Activated T-helper 1 cell treated with anti-CD3 and anti-CD28 coated beads, Interleukin-12 subunit alpha, Interleukin-12 subunit beta, Interleukin-2, Interleukin-4 antibody, amounts not matched to agents 30 ng/mL and 10 ng/mL and 1 ng/mL, durations not matched to agents 14 hours and 24 hours and 36 hours (primary cell): Measurements from ENCODE around the gene PPTC7. TPM values are rescaled to one million over a fixed set of nuclear protein-coding genes. Genes with fewer than 3 reads are reported as not detected.
"Not testable (repeated sequence)": the region's sequence is repeated elsewhere in the genome, so short reads cannot be mapped to it uniquely, and the experiment has no call there.

Experiments used
- DNase-seq: peaks from one replicate; pipeline ENCODE4 v3.0.0; 2021; ENCODE audit warnings: low spot score
- H3K27ac Mint-ChIP-seq: one replicate; pipeline ENCODE4 v1.8.0; 2021; ENCODE audit warnings: mild to moderate bottlenecking, mixed read lengths
- H3K27me3 Mint-ChIP-seq: one replicate; pipeline ENCODE4 v1.8.0; 2022; ENCODE audit warnings: mild to moderate bottlenecking, moderate library complexity, mixed read lengths; ENCODE audit not compliant: insufficient read depth
- H3K36me3 Mint-ChIP-seq: one replicate; pipeline ENCODE4 v1.8.0; 2021; ENCODE audit warnings: low read depth, mixed read lengths
- H3K4me1 Mint-ChIP-seq: one replicate; pipeline ENCODE4 v1.8.0; 2021; ENCODE audit warnings: low read depth, mixed read lengths
- H3K4me3 Mint-ChIP-seq: one replicate; pipeline ENCODE4 v1.8.0; 2021; ENCODE audit warnings: mild to moderate bottlenecking, moderate library complexity, mixed read lengths
- H3K9me3 Mint-ChIP-seq: one replicate; pipeline ENCODE4 v1.8.0; 2021; ENCODE audit warnings: mixed read lengths
- intact Hi-C: fragments of 100-400 bp; cut with micrococcal nuclease; formaldehyde crosslinking; loops from one replicate; pipeline ENCODE4 v1.15.1; 2024
- total RNA-seq: library from RNA; stranded (reverse); gene quantifications from 2 replicates; pipeline ENCODE4 v1.2.3, GENCODE V29; 2022

Gene PPTC7
- total RNA-seq, 1 donor from 2014 or later: 57.9 TPM

DNA sequence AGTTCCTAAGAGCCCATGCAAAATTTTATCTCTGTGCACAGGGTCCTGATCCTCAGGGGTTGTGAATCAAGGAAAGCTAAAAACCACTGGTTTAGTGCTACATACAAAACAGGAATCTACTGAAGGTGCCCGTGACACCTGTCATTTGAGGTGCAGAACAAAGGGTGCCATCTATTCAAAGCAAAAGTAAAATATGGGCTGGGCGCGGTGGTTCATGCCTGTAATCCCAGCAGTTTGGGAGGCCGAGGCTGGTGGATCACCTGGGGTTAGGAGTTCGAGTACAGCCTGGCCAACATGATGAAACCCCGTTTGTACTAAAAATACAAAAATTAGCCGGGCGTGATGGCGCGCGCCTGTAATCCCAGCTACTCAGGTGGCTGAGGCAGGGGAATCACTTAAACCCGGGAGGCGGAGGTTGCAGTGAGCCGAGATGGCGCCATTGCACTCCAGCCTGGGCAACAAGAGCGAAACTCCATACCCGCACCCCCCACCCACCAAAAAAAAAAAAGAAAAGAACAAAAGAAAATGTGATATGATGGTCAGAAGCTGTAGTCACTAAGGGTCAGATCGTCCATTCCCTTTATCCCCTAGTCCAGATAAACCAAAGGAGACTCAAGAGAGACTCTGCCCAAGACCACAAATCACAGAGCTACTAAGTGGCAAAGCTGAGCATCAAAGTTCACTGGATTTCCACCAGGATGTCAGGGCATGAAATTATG lies 3.4 kb downstream of the PPTC7 start:
- Mint-ChIP-seq H3K4me1 (peaks cover 80% of the 10 kb centered on the region), H3K36me3 (peaks cover 23% of the 10 kb centered on the region), H3K9me3 (no peaks in the 10 kb centered on the region), H3K4me3 (peak overlapping the region; percentile 95), H3K27me3 (peaks cover 3% of the 10 kb centered on the region), H3K27ac (peak overlapping the region; percentile 98)
- no peak for DNase-seq
- intact Hi-C loops: loop anchor here (2.0 to 10.0 kb wide), 6 partner anchors 297 to 1102 kb away; partner anchors contain the start of genes ATP2A2, IFT81, KCTD10 and SH2B3

DNA sequence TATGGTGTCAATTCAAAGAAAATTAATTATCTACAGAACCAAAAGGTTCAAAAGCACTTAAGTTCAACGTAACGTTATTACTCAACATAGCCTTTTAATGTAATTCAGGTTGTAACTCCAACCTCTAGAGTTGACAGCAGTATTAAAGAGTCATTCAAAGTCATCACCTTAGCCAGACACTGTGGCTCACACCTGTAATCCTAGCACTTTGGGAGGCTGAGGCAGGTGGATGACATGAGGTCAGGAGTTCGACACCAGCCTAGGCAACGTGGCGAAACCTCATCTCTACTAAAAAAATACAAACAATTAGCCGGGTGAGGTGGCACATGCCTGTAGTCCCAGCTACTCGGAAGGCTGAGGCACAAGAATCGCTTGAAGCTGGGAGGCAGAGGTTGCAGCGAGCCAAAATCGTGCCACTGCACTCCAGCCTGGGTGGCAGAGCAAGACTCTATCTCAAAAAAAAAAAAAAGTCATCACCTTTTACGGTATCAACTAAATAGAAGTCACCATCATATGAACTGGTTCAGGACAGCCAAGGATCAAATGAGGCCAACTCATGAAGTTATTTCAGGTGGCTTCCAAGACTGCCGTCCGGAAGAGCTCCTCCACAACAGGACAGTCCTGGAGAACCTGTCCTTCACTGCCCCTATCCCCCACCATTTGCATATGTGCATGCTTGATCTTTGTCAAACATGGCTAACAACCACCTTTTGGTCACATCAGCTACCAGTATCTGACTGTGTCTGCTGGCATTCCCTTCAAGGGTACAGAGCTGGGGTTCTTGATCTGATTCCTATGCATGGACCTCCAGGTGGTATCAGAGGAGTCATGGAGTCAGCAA lies 4.2 kb downstream of the PPTC7 start:
- peaks cover 77% of the 10 kb centered on the region for H3K4me1 Mint-ChIP-seq
- H3K9me3 Mint-ChIP-seq: no peaks in the 10 kb centered on the region

DNA sequence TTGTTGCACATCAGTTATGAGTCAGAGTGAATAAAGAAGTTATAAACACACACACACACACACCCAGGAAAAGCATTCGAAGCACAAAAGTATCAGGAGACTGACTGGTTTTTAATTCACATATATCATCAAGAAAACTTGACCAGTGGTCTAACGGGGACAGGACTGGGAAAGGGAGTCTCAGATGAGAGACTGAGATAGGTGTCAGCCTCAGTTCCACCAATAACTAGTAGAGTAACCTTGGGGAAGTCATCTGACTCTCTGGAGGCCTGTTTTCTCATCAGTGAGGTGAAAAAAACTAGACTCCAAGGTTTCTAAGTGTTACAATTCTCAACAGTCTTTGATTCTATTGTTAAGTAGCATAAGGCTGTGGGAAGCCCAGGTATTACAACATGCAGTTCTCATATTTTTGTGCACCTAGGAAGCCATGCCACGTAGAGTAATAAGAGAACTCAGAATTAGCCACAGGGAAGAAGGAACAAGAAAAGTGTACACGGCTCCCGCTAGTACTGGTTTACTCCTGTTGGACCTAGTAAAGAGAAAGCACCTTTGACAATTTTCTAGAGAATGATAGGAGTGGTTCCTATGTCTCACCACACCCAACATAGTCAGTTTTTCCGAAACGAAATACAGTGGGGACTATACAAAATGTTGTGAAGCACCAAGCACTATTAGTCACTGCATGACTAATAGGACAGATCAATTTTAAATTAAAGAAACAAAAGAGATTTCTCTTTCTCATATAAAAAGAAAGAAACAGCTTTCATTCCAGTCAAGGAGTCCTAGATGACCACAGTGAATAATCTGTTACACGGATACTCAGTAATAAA lies 5.0 kb downstream of the PPTC7 start:
- peak overlapping the region; percentile 95 for H3K4me3 Mint-ChIP-seq
- peak overlapping the region; percentile 98 for H3K27ac Mint-ChIP-seq
- intact Hi-C loops: loop anchor here (1.0 to 5.0 kb wide), 13 partner anchors 9 to 969 kb away; partner anchors contain the start of genes FAM216A, GPN3, RAD9B and VPS29
- peaks cover 70% of the 10 kb centered on the region for H3K4me1 Mint-ChIP-seq
- no peaks in the 10 kb centered on the region for H3K9me3 Mint-ChIP-seq
- no peaks in the 10 kb centered on the region for H3K27me3 Mint-ChIP-seq
- DNase-seq: peak; percentile 51
- peaks cover 23% of the 10 kb centered on the region for H3K36me3 Mint-ChIP-seq

More for the DNA sequence above, 4.2 kb downstream of the PPTC7 start:
- Mint-ChIP-seq H3K27me3 (peaks cover 3% of the 10 kb centered on the region), H3K27ac (peak overlapping the region; percentile 98), H3K4me3 (peak overlapping the region; percentile 95), H3K36me3 (peaks cover 23% of the 10 kb centered on the region)
- intact Hi-C loops: loop anchor here (1.0 to 5.0 kb wide), 12 partner anchors 12 to 968 kb away; partner anchors contain the start of genes FAM216A, GPN3, RAD9B and VPS29
- no peak for DNase-seq

DNA sequence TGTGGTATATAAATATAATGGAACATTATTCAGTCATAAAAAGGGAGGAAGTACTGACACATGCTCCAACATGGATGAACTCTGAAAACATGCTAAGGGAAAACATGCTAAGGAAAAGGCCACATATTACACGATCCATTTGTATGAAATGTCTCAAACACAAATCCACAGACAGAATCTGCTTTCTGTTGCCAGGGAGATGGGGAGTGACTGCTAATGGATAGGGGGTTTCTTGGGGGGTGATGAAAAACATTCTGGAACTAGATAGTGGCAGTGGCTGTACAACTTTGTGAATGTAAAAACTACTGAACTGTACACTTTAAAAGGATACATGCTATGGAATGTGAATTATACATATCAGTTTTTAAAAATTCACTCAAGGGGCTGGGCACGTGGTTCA lies 6.6 kb downstream of the PPTC7 start:
- intact Hi-C loops: loop anchor here (5.0 kb wide), 1 partner anchor 589 kb away; no protein-coding TSS in a partner anchor
- Mint-ChIP-seq H3K4me3 (peak overlapping the region; percentile 64), H3K4me1 (peaks cover 66% of the 10 kb centered on the region)

DNA sequence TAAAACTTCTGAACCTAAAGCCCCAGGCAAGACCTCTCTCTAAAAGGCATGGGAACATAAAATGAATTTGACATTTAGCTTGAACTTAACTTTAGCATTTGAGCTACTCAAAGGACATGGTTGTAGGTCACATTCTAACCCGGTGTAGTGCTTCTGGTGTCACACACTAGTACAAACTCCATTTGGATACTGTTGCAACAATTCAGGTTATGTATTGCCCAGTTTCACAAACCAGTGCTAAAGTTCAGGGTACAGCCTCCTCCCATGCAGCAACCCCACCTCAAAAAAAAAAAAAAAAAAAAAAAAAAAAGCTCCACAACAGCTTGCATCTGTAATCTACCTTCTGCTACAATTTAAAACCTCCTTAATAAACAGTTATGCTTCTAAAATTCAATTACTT lies 7.8 kb downstream of the PPTC7 start:
- peak overlapping the region; percentile 28 for H3K4me3 Mint-ChIP-seq
- H3K9me3 Mint-ChIP-seq: peaks cover 14% of the 10 kb centered on the region
- no peaks in the 10 kb centered on the region for H3K27me3 Mint-ChIP-seq
- peaks cover 23% of the 10 kb centered on the region for H3K36me3 Mint-ChIP-seq
- no peak overlapping the region for H3K27ac Mint-ChIP-seq
- DNase-seq: no peak
- intact Hi-C loops: loop anchor here (5.0 kb wide), 1 partner anchor 588 kb away; no protein-coding TSS in a partner anchor
- peaks cover 57% of the 10 kb centered on the region for H3K4me1 Mint-ChIP-seq

More for the DNA sequence above, 6.6 kb downstream of the PPTC7 start:
- Mint-ChIP-seq H3K27ac (peak overlapping the region; percentile 98), H3K9me3 (peaks cover 11% of the 10 kb centered on the region), H3K36me3 (peaks cover 26% of the 10 kb centered on the region), H3K27me3 (no peaks in the 10 kb centered on the region)
- DNase-seq: no peak

DNA sequence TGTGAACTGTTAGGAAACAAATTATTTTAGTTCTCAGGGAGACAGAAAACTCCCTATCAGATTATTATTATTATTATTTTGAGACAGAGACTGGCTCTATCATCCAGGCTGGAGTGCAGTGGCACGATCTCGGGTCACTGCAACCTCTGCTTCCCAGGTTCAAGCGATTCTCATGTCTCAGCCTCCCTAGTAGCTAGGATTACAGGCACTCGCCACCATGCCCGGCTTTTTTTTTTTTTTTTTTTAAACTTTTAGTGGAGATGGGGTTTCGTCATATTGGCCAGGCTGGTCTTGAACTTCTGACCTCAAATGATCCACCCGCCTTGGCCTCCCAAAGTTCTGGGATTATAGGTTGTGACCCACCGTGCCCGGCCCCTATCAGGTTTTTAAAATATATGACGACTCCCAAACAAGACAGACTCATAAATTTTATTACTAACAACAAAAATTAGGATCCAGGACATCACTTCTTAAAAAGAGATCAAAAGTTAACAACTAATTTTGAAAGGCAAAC lies 8.3 kb downstream of the PPTC7 start:
- Mint-ChIP-seq H3K36me3 (peaks cover 22% of the 10 kb centered on the region), H3K9me3 (peaks cover 15% of the 10 kb centered on the region), H3K4me1 (peaks cover 53% of the 10 kb centered on the region)
- not testable (repeated sequence) for H3K27ac Mint-ChIP-seq, H3K4me3 Mint-ChIP-seq, DNase-seq, H3K27me3 Mint-ChIP-seq
- intact Hi-C loops: loop anchor here (5.0 kb wide), 1 partner anchor 587 kb away; no protein-coding TSS in a partner anchor

DNA sequence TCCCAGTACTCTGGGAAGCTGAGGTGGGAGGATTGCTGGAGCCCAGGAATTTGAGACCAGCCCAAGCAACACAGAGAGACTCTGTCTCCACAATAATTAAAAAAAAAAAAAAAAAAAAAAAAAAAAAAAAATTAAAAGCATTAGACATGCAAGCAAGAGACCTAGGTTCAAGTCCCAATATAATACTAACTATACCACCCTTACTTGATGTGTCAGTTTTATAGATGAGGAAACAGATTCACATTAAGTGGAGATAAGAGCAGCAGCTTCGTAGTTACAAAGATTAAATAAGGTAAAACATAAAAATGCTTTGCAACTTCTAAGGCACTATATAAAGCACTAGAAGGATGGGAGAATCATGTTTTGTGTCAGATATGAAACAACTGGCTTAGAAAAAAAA lies 9.1 kb downstream of the PPTC7 start:
- H3K4me3 Mint-ChIP-seq: no peak overlapping the region
- no peaks in the 10 kb centered on the region for H3K27me3 Mint-ChIP-seq
- DNase-seq: no peak
- intact Hi-C loops: no loop called here
- H3K27ac Mint-ChIP-seq: no peak overlapping the region
- peaks cover 49% of the 10 kb centered on the region for H3K4me1 Mint-ChIP-seq
- H3K36me3 Mint-ChIP-seq: peaks cover 23% of the 10 kb centered on the region
- H3K9me3 Mint-ChIP-seq: peaks cover 20% of the 10 kb centered on the region

DNA sequence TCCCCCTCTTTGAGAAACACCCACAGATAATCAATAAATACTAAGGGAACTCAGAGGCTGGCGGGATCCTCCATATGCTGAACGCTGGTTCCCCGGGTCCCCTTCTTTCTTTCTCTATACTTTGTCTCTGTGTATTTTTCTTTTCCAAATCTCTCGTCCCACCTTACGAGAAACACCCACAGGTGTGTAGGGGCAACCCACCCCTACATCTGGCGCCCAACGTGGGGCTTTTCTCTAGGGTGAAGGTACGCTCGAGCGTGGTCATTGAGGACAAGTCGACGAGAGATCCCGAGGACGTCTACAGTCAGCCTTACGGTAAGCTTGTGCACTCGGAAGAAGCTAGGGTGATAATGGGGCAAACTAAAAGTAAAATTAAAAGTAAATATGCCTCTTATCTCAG lies 12.3 kb downstream of the PPTC7 start:
- H3K9me3 Mint-ChIP-seq: peaks cover 20% of the 10 kb centered on the region

DNA sequence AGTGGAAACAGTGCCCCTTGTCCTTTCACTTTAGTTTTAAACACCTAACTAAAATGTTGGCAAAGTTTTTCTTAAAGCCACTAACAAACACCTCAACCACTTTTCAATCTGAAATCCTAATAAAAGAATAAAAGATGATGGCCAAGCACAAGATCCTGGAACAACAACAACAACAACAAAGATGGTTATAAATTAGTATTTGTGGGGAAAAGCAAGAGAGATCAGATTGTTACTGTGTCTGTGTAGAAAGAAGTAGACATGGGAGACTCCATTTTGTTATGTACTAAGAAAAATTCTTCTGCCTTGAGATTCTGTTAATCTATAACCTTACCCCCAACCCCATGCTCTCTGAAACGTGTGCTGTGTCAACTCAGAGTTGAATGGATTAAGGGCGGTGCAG lies 13.3 kb downstream of the PPTC7 start:
- Mint-ChIP-seq H3K4me1 (peaks cover 41% of the 10 kb centered on the region), H3K9me3 (peaks cover 20% of the 10 kb centered on the region), H3K36me3 (peaks cover 30% of the 10 kb centered on the region), H3K27ac (peak overlapping the region; percentile 3)
- H3K27me3 Mint-ChIP-seq, DNase-seq, H3K4me3 Mint-ChIP-seq: not testable (repeated sequence)
- intact Hi-C loops: loop anchor here (1.0 kb wide), 1 partner anchor 7 kb away; no protein-coding TSS in a partner anchor

More for the DNA sequence above, 12.3 kb downstream of the PPTC7 start:
- Mint-ChIP-seq H3K36me3 (peaks cover 30% of the 10 kb centered on the region), H3K4me1 (peaks cover 43% of the 10 kb centered on the region)
- H3K27ac Mint-ChIP-seq, DNase-seq, H3K27me3 Mint-ChIP-seq, intact Hi-C loops, H3K4me3 Mint-ChIP-seq: not testable (repeated sequence)

DNA sequence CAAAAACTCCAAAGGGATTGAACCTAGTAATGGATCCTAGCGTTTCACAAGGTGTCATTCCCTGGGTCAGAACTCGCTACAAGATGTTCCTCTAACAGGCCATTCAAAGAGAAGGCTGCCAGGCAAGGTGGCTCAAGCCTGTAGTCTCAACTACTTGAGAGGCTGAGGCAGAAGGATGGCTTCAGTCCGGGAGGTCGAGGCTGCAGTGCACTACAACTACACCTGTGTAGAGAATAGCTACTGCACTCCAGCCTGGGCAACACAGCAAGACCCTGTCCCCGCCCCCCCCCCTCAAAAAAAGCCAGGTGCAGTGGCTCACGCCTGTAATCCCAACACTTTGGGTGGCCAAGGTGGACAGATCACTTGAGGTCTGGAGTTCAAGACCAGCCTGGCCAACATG lies 14.4 kb downstream of the PPTC7 start:
- Mint-ChIP-seq H3K36me3 (peaks cover 30% of the 10 kb centered on the region), H3K4me1 (peaks cover 44% of the 10 kb centered on the region), H3K4me3 (no peak overlapping the region), H3K27me3 (no peaks in the 10 kb centered on the region), H3K9me3 (peaks cover 20% of the 10 kb centered on the region), H3K27ac (no peak overlapping the region)
- intact Hi-C loops: loop anchor here (1.0 kb wide), 1 partner anchor 9 kb away; no protein-coding TSS in a partner anchor
- DNase-seq: no peak

DNA sequence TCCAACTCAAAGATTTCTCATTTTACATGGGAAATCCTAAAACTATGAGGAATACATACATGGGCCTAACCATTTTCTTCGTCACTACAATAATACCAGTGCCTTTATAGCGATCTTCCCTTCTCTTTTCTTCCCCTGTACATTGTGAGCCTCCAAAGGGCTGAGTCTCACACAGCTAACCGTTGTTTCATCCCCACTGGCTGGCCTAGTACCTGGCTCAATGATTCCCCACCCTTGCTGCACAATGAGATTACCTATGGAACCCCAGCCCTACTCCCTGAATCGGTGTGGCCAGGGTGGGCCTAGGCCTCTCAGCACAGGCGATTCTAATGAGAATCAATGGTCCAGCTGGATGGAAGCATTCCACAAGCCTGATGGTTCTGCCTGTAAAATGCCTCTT lies 16.1 kb downstream of the PPTC7 start:
- Mint-ChIP-seq H3K36me3 (peaks cover 26% of the 10 kb centered on the region), H3K4me1 (peaks cover 50% of the 10 kb centered on the region), H3K4me3 (no peak overlapping the region), H3K9me3 (peaks cover 13% of the 10 kb centered on the region), H3K27me3 (no peaks in the 10 kb centered on the region), H3K27ac (no peak overlapping the region)
- DNase-seq: no peak
- intact Hi-C loops: no loop called here
